K562 (cell line): ENCODE results near the gene TLE6.

ENCODE experiments used
- POLR2A ChIP-seq: fragments of 450-650 bp; conservative IDR thresholded peaks from 2 replicates; pipeline ENCODE4 v1.6.1; 2016
- POLR2AphosphoS5 ChIP-seq: IDR thresholded peaks from 2 replicates; pipeline ENCODE4 v1.6.1; 2011; ENCODE audit warnings: mild to moderate bottlenecking, low read depth, low read length, moderate library complexity; ENCODE audit not compliant: control insufficient read depth, insufficient read depth
- TBL1XR1 ChIP-seq, 2 experiments: IDR thresholded peaks; 2 replicates each; pipeline ENCODE4 v1.6.1; 2012; ENCODE audit warnings: improper control_type of control experiment in 2 of 2, low read length in 2 of 2, mild to moderate bottlenecking in 1 of 2
- TBP ChIP-seq: optimal IDR thresholded peaks from 2 replicates; pipeline ENCODE3; 2011; ENCODE audit warnings: low read depth, low read length, improper control_type of control experiment
- U2AF2 ChIP-seq: fragments of 200-400 bp; formaldehyde crosslinking; optimal IDR thresholded peaks from 2 replicates; pipeline ENCODE3; 2017; ENCODE audit warnings: low read depth, mild to moderate bottlenecking, low read length
- ZBTB7A ChIP-seq: IDR thresholded peaks from 2 replicates; pipeline ENCODE4 v1.6.1; 2011; ENCODE audit warnings: low read depth, mild to moderate bottlenecking, low read length, moderate library complexity, borderline replicate concordance; ENCODE audit not compliant: control insufficient read depth
- ZNF583 ChIP-seq: fragments of 250-450 bp; sonication (Bioruptor Pico); IDR thresholded peaks from 2 replicates; pipeline ENCODE4 v1.4.0; 2020

DNA sequence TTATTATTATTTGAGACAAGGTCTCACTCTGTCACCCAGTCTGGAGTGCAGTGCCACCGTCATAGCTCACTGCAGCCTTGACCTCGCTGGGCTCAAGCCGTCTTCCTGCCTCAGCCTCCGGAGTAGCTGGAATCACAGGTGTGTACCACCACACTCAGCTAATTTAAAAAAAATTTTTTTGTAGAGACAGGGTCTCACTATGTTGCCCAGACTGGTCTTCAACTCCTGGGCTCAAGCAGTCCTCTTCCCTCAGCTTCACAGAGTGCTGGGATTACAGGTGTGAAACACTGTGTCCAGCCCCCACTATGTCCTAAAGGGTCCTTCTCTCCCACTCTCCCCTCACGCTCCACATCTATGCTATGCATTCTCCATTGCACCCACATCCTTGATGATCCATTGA lies 60.9 kb downstream of the TLE6 start:
- TF ChIP-seq TBP (no peak), POLR2AphosphoS5 (no peak), ZNF583 (CRISPR knock-in tag) (no peak), U2AF2 (no peak), ZBTB7A (no peak), POLR2A (no peak), TBL1XR1 (IDR thresholded peaks at IDR 0.05; ENCODE audit: low read length in 2 of 2) (no peak)
